Epithelial cell of esophagus (primary cell): ENCODE measurements around the gene LRSAM1.

ENCODE experiments used
- DNase-seq: peaks from one replicate; pipeline ENCODE4 v3.0.0; 2010; ENCODE audit warnings: low read depth
- H3K4me3 ChIP-seq: 2 replicates; pipeline ENCODE4 v1.5.1; 2011; ENCODE audit warnings: mild to moderate bottlenecking, low read length, control low read depth
- TF ChIP-seq, protein P1 (sequence below): IDR thresholded peaks from 2 replicates; pipeline ENCODE4 v1.5.1; 2011; ENCODE audit warnings: low read depth, mild to moderate bottlenecking, low read length, control low read depth, inconsistent platforms; ENCODE audit not compliant: insufficient read depth; ENCODE audit errors: missing control alignments

LRSAM1 gene

DNA sequence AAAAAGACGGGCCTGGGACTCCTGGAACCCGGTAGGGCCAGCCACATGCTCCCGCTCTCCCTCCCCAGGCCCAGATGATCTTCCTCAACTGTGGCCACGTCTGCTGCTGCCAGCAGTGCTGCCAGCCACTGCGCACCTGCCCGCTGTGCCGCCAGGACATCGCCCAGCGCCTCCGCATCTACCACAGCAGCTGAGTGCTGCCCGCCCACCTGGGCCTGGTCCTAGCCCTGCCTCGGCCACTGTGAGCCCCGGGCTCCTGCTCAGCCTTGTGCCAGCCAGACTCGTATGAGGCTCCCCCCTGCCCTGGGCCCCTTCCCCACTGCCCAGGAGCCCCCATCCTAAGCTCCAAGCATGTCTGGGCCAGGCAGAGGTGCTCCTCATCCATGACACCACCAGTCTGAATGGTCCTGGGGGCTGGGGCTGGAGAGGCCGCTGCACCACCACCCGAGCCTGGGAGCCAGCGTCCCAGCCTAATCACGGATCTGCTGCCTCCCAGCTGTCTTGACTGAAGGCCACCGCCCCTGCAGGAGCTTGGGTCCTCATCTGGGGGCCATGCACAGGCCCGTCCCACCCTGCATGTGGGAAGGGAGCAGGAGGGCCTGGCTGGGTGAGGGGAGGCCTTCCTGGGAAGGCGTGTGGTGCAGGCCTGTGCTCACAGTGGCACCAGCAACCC, 51.5 kb downstream of the LRSAM1 start:
- DNase-seq: no peak
- no peak overlapping the region for H3K4me3 ChIP-seq
- TF ChIP-seq, protein P1, sequence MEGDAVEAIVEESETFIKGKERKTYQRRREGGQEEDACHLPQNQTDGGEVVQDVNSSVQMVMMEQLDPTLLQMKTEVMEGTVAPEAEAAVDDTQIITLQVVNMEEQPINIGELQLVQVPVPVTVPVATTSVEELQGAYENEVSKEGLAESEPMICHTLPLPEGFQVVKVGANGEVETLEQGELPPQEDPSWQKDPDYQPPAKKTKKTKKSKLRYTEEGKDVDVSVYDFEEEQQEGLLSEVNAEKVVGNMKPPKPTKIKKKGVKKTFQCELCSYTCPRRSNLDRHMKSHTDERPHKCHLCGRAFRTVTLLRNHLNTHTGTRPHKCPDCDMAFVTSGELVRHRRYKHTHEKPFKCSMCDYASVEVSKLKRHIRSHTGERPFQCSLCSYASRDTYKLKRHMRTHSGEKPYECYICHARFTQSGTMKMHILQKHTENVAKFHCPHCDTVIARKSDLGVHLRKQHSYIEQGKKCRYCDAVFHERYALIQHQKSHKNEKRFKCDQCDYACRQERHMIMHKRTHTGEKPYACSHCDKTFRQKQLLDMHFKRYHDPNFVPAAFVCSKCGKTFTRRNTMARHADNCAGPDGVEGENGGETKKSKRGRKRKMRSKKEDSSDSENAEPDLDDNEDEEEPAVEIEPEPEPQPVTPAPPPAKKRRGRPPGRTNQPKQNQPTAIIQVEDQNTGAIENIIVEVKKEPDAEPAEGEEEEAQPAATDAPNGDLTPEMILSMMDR: no peak

DNA sequence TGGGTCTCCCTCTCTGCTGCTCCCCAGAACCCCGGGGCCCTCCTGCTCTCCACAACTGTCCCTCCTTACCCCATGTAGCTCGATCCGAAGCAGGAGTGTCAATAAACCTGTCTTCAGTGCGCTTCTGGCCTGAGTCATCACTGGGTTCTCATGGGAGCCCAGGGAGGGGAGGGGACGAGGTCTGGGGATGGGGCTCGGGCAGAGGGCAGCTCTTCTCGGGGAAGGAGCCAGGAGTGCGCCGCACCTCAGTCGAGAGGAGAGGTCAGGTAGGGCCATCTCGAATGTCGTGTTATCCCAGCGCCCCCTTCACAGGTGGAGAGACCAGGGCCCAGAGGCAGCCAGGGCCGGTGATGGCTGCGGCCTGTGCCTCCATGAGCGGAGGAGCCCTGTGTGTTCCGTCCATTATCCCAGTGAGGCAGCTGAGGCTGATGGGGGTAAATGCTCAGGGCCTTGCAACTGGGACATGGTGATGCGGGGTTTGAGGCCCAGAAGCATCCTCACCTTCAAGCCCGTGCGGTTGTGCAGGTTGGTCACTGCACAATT, 52.1 kb downstream of the LRSAM1 start:
- H3K4me3 ChIP-seq: no peak overlapping the region
- no peak for DNase-seq
- TF ChIP-seq, protein P1: no peak

DNA sequence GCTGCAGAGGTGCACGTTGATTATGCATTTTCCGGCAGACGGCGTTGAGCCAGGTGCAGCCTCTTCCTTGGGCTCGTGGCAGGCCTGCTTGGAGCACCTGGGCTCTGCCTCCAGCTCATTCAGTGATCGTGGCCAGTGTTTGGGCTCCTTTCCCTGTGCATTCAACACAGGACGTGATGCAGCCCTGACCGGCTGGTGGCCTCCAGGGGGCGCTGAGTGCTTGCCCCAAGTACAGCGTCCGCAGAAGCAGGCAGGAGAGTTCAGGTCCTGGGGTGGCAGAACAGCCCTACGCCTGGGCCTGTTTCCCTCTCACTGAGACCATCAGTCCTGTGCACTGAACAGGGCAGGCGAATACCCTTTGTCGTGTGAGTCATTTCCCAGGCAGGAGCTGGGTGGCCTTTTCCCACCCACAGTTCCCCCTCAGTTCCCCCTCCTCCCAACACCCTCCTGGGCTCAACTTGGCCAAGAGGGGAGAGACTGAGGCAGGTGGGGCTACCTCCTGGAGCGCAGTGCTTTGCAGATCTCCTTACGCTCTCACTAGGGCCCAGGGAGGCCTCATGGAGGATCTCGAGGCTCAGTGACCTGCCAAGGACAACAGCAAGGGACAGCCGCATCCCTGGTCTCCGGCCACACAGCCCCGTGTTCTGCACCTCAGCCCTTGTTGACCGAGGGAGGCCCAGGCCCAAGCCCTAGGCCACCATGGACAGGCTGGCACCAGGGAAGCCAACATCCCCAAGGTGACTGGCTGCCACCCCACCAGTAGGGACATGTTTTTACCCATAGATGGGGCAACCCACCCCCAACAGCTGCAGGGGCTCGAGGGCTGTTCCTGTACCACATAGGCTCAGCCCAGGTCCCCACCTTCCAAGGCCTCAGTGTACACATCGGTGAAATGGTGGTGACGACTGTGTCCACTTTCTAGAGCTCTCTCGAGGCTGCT, 52.9 kb downstream of the LRSAM1 start:
- TF ChIP-seq, protein P1: peak; percentile 86
- peak; percentile 87 for DNase-seq
- no peak overlapping the region for H3K4me3 ChIP-seq

DNA sequence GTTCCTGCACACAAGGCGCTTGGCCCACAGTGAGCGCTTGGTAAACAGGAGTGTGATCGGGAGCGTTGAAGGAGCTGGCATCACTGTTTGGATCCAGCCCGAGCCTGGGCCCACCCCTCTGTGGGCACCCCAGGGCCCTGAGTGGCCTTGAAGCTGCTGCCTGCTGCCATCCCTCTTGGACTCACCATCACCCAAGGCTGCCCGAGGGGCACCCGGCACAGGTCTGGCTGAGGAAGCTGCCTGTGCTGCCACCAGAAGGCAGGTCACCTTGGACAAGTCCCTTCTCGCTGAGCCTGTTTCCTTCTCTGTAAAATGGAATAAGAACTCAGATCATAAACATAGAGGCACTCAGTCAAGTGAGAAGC, 53.6 kb downstream of the LRSAM1 start:
- TF ChIP-seq, protein P1: no peak
- DNase-seq: no peak
- no peak overlapping the region for H3K4me3 ChIP-seq

DNA sequence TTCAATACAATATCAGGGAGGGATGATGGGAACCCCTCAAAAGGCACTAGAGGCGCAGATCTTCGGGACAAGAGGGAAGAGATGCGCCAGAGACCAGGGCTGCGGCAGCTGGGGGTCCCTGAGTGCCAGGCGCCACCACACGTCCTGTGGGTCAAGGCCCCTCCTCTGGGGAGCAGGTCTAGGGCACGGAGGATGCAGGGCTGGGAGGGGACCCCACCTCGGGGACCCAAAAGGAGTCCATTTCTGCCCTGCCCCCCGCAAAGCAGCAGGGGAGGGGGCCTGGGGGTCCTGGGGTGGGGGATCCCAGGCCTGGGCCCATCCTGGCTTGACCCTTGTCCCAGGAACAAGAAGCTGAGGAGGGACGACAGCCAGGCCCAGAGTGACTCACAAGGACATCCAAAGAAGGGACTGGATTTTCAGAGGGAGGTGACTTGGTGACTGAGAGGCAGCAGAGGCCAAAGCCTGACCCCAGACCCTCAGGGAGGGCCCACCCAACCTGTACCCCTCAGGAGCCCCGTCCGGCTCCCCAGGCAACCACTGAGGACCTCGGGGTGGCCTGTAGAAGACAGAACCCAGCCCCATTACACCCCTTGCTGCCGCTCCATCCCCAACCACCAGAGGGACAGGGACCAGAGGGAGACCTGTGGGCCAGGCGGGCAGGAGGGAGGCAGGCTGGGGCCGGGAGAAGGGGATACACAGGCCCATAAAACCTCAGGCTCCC, 54.2 kb downstream of the LRSAM1 start:
- peak; percentile 36 for DNase-seq
- TF ChIP-seq, protein P1: peak; percentile 64
- H3K4me3 ChIP-seq: no peak overlapping the region

DNA sequence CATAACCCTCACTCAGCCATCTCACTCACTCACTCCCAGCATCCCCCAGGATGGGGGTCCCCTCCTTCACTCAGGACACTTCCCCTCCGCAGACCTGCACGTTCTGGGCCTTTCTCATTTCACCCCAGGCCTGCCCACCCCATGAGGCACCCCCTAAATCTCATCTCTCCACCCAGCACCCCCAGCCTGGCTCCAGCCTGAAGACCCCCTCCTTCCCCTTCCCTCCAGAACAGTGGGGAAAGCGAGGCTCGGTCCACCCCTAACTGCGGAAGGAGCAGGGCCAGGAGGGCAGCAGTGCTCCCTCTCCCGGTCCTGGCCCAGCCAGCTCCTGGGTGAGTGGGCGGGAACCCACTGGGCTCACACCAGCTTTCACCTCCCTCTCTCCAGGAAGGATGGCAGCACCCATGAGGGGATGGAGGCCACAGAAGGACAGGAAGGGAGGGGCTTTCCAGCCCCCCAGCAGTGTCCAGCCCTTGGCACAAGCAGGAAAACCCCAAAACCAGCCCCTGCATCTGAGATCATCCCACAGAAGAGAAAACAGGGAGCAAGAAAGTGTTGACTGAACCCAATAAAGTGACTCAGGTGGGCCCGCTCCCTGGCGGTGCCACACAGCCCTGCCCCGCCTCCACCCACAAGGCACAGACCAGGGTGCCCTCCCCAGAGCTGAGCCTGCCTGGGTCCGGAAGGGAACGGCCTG, 55.0 kb downstream of the LRSAM1 start:
- no peak for DNase-seq
- H3K4me3 ChIP-seq: no peak overlapping the region

More for the DNA sequence above, 55.0 kb downstream of the LRSAM1 start:
- TF ChIP-seq, protein P1: no peak
